Neuronal stem cell (in vitro differentiated cells): Measurements from ENCODE around the gene FOXG1.

Source experiments
- DNase-seq: peaks from one replicate; pipeline ENCODE4 v3.0.0-alpha.2; 2013; ENCODE audit warnings: low spot score
- H2AFZ ChIP-seq: one replicate; pipeline ENCODE4 v1.6.1; 2013; ENCODE audit warnings: mild to moderate bottlenecking, low read length, inconsistent platforms
- H2AK5ac ChIP-seq: 2 replicates; pipeline ENCODE4 v1.6.1; 2013; ENCODE audit warnings: low read depth, mild to moderate bottlenecking, inconsistent platforms, low read length, moderate library complexity, mixed read lengths
- H2BK120ac ChIP-seq: 2 replicates; pipeline ENCODE4 v1.6.1; 2013; ENCODE audit warnings: low read depth, mild to moderate bottlenecking, inconsistent platforms, low read length, moderate library complexity, mixed read lengths
- H2BK12ac ChIP-seq: one replicate; pipeline ENCODE4 v1.6.1; 2013; ENCODE audit warnings: low read length, inconsistent platforms
- H2BK15ac ChIP-seq: 2 replicates; pipeline ENCODE4 v1.6.1; 2013; ENCODE audit warnings: mild to moderate bottlenecking, low read length, inconsistent platforms, mixed read lengths
- H2BK5ac ChIP-seq: one replicate; pipeline ENCODE4 v1.6.1; 2013; ENCODE audit warnings: inconsistent platforms, mild to moderate bottlenecking, low read length, moderate library complexity
- H3K14ac ChIP-seq: one replicate; pipeline ENCODE4 v1.6.1; 2013; ENCODE audit warnings: low read length, inconsistent platforms
- H3K18ac ChIP-seq: 2 replicates; pipeline ENCODE4 v1.6.1; 2013; ENCODE audit warnings: low read length, inconsistent platforms
- H3K23ac ChIP-seq: 2 replicates; pipeline ENCODE4 v1.6.1; 2013; ENCODE audit warnings: low read depth, mild to moderate bottlenecking, mixed read lengths, low read length, inconsistent platforms; ENCODE audit not compliant: poor library complexity
- H3K27ac ChIP-seq: replicated peaks from 3 replicates; pipeline ENCODE4 v1.5.1; 2013; ENCODE audit warnings: low read length, inconsistent platforms
- H3K27me3 ChIP-seq, 3 experiments: 2 replicates each; pipeline ENCODE4 v1.6.1; 2013; ENCODE audit warnings: low read length in 3 of 3, mild to moderate bottlenecking in 2 of 3, inconsistent platforms in 1 of 3, low read depth in 1 of 3, mixed read lengths in 1 of 3, moderate library complexity in 1 of 3; ENCODE audit not compliant: control insufficient read depth in 3 of 3, insufficient read depth in 3 of 3
- H3K36me3 ChIP-seq, 2 donors: replicated peaks in 1 of 2; 2 replicates each; pipeline ENCODE4 v1.6.1; 2013; ENCODE audit warnings: low read length in 2 of 2; ENCODE audit not compliant: control insufficient read depth in 2 of 2, insufficient read depth in 2 of 2
- H3K4ac ChIP-seq: 2 replicates; pipeline ENCODE4 v1.6.1; 2013; ENCODE audit warnings: inconsistent platforms, mild to moderate bottlenecking, low read length, moderate library complexity
- H3K4me1 ChIP-seq, 2 donors: 1 replicate in 1 of 2; 2 replicates in 1 of 2; pipeline ENCODE4 v1.6.1; 2013; ENCODE audit warnings: low read length in 2 of 2, low read depth in 1 of 2; ENCODE audit not compliant: control insufficient read depth in 2 of 2, insufficient read depth in 1 of 2
- H3K4me2 ChIP-seq: one replicate; pipeline ENCODE4 v1.6.1; 2013; ENCODE audit warnings: mild to moderate bottlenecking, low read length, inconsistent platforms; ENCODE audit not compliant: insufficient read depth, poor library complexity, severe bottlenecking
- H3K4me3 ChIP-seq, 2 donors: 2 replicates each; pipeline ENCODE4 v1.5.1; 2013; ENCODE audit warnings: low read length in 2 of 2, mild to moderate bottlenecking in 2 of 2, inconsistent platforms in 1 of 2, moderate library complexity in 1 of 2
- H3K79me1 ChIP-seq: one replicate; pipeline ENCODE4 v1.6.1; 2013; ENCODE audit warnings: low read depth, mild to moderate bottlenecking, inconsistent platforms, low read length, moderate library complexity
- H3K9ac ChIP-seq: one replicate; pipeline ENCODE4 v1.6.1; 2013; ENCODE audit warnings: mild to moderate bottlenecking, low read depth, low read length, inconsistent platforms; ENCODE audit not compliant: poor library complexity
- H3K9me3 ChIP-seq, 2 donors: replicated peaks in 1 of 2; 2 replicates each; pipeline versions ENCODE3 to v1.6.1; 2013; ENCODE audit warnings: low read length in 2 of 2, mild to moderate bottlenecking in 2 of 2, inconsistent platforms in 1 of 2, low read depth in 1 of 2, mixed read lengths in 1 of 2, moderate library complexity in 1 of 2; ENCODE audit not compliant: control insufficient read depth in 2 of 2, insufficient read depth in 1 of 2
- H4K8ac ChIP-seq: one replicate; pipeline ENCODE4 v1.6.1; 2013; ENCODE audit warnings: low read depth, mild to moderate bottlenecking, inconsistent platforms, low read length, moderate library complexity
- H4K91ac ChIP-seq: one replicate; pipeline ENCODE4 v1.6.1; 2013; ENCODE audit warnings: low read length, low read depth, mild to moderate bottlenecking, inconsistent platforms; ENCODE audit not compliant: poor library complexity
- WGBS, 2 donors: extraction: QIAGEN DNeasy Blood & Tissue Kit; methylation state at CpG; one replicate each; pipeline ENCODE4 v1.1.7; 2013; ENCODE audit warnings: missing lambda C conversion rate in 2 of 2, mixed read lengths in 1 of 2; ENCODE audit not compliant: insufficient read length in 2 of 2, insufficient replicate concordance in 1 of 2; ENCODE audit errors: extremely low coverage in 2 of 2; 5-methylcytosine and 5-hydroxymethylcytosine counted together

The FOXG1 gene

DNA sequence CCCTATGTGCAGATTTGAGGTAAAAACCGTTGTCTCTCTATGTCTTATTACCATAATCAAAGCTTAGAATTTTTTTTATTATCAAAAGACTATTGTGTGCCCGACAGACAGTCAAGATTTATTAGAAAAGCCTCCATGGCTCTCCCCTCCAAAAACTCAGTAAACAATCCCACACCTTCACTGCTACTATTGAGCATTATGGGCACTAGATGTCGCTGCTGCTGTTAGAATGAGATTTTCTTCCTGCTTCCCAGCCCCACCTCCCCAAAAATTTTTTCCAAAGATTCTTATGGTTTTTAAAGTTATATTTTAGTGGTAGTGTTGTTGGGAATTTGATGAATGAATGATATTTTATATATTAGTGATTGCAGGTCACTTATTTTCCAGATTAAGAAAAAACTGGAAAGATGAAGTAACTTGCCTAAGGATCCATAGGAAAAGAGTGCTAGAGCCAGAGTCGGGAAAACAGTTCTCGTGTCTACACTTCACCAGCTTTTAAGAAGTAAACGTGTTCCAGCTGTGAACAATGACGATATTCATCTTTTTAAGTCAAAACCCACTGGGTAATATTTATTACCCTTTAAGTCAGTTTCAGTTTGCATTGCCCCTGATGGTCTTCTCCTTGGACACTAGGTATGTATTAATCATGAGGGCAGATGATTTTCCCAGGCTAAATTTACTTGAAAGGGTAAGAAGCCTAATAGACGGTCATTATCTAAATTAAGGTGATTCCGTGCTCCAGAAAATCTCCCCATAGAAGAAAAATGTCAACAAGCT, 12.2 kb upstream of the FOXG1 start:
- Histone ChIP-seq H3K4me1 (peaks cover 0 to 12% of the 10 kb centered on the region in 2 donors), H3K27me3 (peaks cover 2 to 49% (median 33%) of the 10 kb centered on the region in 3 experiments), H2BK120ac (no peak overlapping the region), H3K18ac (no peak overlapping the region), H2BK15ac (no peak overlapping the region), H3K4me2 (no peak overlapping the region), H3K27ac (no peak overlapping the region), H2BK12ac (no peak overlapping the region), H3K36me3 (no peaks in the 10 kb centered on the region), H4K8ac (no peak overlapping the region), H2BK5ac (no peak overlapping the region), H3K4me3 (no peak overlapping the region), H3K4ac (no peak overlapping the region), H2AK5ac (no peak overlapping the region), H4K91ac (no peak overlapping the region), H3K23ac (no peak overlapping the region), H3K9me3 (no peaks in the 10 kb centered on the region), H3K79me1 (no peaks in the 10 kb centered on the region), H3K14ac (no peak overlapping the region), H3K9ac (no peak overlapping the region), H2AFZ (no peak overlapping the region)
- DNase-seq = no peak
- no CpG with 5 or more reads among the region's 9 CpGs for WGBS, 2 donors

GRCh38 chr14:28755198-28755815, 11.3 kb upstream of the FOXG1 start:
- H2BK5ac ChIP-seq = no peak overlapping the region
- H3K79me1 ChIP-seq = no peaks in the 10 kb centered on the region
- H2BK12ac ChIP-seq = no peak overlapping the region
- H3K23ac ChIP-seq = no peak overlapping the region
- no peak overlapping the region for H3K9ac ChIP-seq
- H3K9me3 ChIP-seq = no peaks in the 10 kb centered on the region
- no peak overlapping the region for H3K4ac ChIP-seq
- no peak overlapping the region for H4K91ac ChIP-seq
- H2AK5ac ChIP-seq = no peak overlapping the region
- no peak overlapping the region for H3K4me3 ChIP-seq
- H3K4me1 ChIP-seq = peaks cover 0 to 12% of the 10 kb centered on the region in 2 donors
- no peak overlapping the region for H2BK15ac ChIP-seq
- H3K18ac ChIP-seq = no peak overlapping the region
- H3K27me3 ChIP-seq = peaks cover 2 to 58% (median 41%) of the 10 kb centered on the region in 3 experiments
- WGBS, 2 donors = no CpG with 5 or more reads among the region's 14 CpGs
- H2AFZ ChIP-seq = no peak overlapping the region
- no peaks in the 10 kb centered on the region for H3K36me3 ChIP-seq
- no peak for DNase-seq
- no peak overlapping the region for H3K14ac ChIP-seq
- no peak overlapping the region for H3K27ac ChIP-seq
- peak overlapping the region; percentile 21 for H3K4me2 ChIP-seq
- H4K8ac ChIP-seq = no peak overlapping the region
- no peak overlapping the region for H2BK120ac ChIP-seq

- Histone ChIP-seq H3K9ac (no peak overlapping the region), H3K36me3 (no peaks in the 10 kb centered on the region), H2AK5ac (no peak overlapping the region), H3K23ac (no peak overlapping the region), H3K27me3 (peaks cover 2 to 63% (median 45%) of the 10 kb centered on the region in 3 experiments), H4K8ac (no peak overlapping the region), H3K4me3 (no peak overlapping the region), H3K79me1 (no peaks in the 10 kb centered on the region), H2BK120ac (no peak overlapping the region), H2BK5ac (no peak overlapping the region), H3K27ac (no peak overlapping the region), H3K18ac (no peak overlapping the region), H2BK15ac (no peak overlapping the region), H3K9me3 (no peaks in the 10 kb centered on the region), H3K4me1 (peaks cover 0 to 12% of the 10 kb centered on the region in 2 donors), H4K91ac (no peak overlapping the region), H3K4ac (no peak overlapping the region), H3K14ac (no peak overlapping the region), H3K4me2 (no peak overlapping the region), H2AFZ (no peak overlapping the region), H2BK12ac (no peak overlapping the region)
- no peak for DNase-seq
- no CpG with 5 or more reads among the region's 3 CpGs for WGBS, 2 donors
Observed at GRCh38 chr14:28755884-28756268, 10.7 kb upstream of the FOXG1 start.

GRCh38 chr14:28756269-28756883, 10.2 kb upstream of the FOXG1 start:
- no peak overlapping the region for H3K18ac ChIP-seq
- H2BK12ac ChIP-seq = no peak overlapping the region
- peaks cover 0 to 2% of the 10 kb centered on the region in 2 donors for H3K36me3 ChIP-seq
- no peak overlapping the region for H3K14ac ChIP-seq
- H3K4me1 ChIP-seq = peaks cover 0 to 15% of the 10 kb centered on the region in 2 donors
- no peak overlapping the region for H3K27ac ChIP-seq
- no peak overlapping the region for H2AK5ac ChIP-seq
- no peak overlapping the region for H3K9ac ChIP-seq
- no peak overlapping the region for H3K23ac ChIP-seq
- peaks cover 4 to 68% (median 50%) of the 10 kb centered on the region in 3 experiments for H3K27me3 ChIP-seq
- H3K4me2 ChIP-seq = peak overlapping the region; percentile 76
- no peaks in the 10 kb centered on the region for H3K9me3 ChIP-seq
- H3K4ac ChIP-seq = no peak overlapping the region
- H2BK120ac ChIP-seq = no peak overlapping the region
- H4K91ac ChIP-seq = no peak overlapping the region
- H2AFZ ChIP-seq = no peak overlapping the region
- no CpG with 5 or more reads among the region's 18 CpGs for WGBS, 2 donors
- no peak for DNase-seq
- no peak overlapping the region for H4K8ac ChIP-seq
- no peaks in the 10 kb centered on the region for H3K79me1 ChIP-seq
- H2BK5ac ChIP-seq = no peak overlapping the region
- H3K4me3 ChIP-seq = no peak overlapping the region
- H2BK15ac ChIP-seq = peak overlapping the region; percentile 15
